Measurements from ENCODE around the gene CSN2. TPM values are rescaled to one million over a fixed set of nuclear protein-coding genes. Genes with fewer than 3 reads are reported as not detected.

CSN2 gene
- total and polyA plus RNA-seq, 2 experiments from 2014 or later = not detected

DNA sequence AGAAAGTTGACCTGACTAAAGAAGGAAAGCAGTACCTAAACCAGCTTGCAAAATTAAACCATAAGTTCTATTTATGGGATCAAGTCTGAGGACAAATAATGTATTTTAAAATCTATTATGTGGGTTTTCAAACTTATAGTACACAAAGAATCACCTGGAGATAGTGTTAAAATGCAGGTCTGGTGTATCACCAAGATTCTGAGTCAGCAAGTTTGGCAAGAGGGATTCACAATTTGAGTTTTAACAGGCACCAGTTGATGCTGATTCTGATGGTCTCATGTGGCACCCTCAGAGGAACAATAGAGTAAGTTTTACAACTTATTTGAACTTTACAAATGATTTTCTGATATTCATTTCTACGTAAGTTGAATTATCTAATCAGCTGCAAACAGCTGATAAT lies 21.1 kb upstream of the CSN2 start:
- 57 to 63% methylated on average over 1 of the region's 1 CpG for WGBS, 2 experiments (ENCODE audit: low coverage in 1 of 2, low lambda C conversion rate in 2 of 2, missing lambda C conversion rate in 2 of 2)
- Histone ChIP-seq H3K9me2 (ENCODE audit: insufficient read depth) (no peaks in the 10 kb centered on the region), H3K4me3 (no peak overlapping the region), H3K9ac (no peak overlapping the region), H3K4me1 (ENCODE audit: insufficient read depth) (no peaks in the 10 kb centered on the region), H3K36me3 (ENCODE audit: low read depth) (no peaks in the 10 kb centered on the region), H3K79me2 (ENCODE audit: insufficient read depth) (no peaks in the 10 kb centered on the region), H3K27ac (no peak overlapping the region), H3F3A (ENCODE audit: insufficient read depth) (no peaks in the 10 kb centered on the region), H4K20me1 (ENCODE audit: insufficient read depth) (no peaks in the 10 kb centered on the region), H3K4me2 (ENCODE audit: unreplicated experiment) (no peak overlapping the region), H2AFZ (no peak overlapping the region), H3K27me3 (replicated peaks; ENCODE audit: insufficient read depth) (no peaks in the 10 kb centered on the region), H3K9me3 (ENCODE audit: low read depth) (no peaks in the 10 kb centered on the region)
- TF ChIP-seq EZH2phosphoT487 (IDR thresholded peaks at IDR 0.05; ENCODE audit: insufficient read depth, low read depth) = no peak
- TF ChIP-seq EZH2 (IDR thresholded peaks at IDR 0.05; ENCODE audit: insufficient read depth, poor library complexity, severe bottlenecking) = no peak
- in situ Hi-C loops (cut with MboI) = no loop called here
- DNase-seq = no peak

DNA sequence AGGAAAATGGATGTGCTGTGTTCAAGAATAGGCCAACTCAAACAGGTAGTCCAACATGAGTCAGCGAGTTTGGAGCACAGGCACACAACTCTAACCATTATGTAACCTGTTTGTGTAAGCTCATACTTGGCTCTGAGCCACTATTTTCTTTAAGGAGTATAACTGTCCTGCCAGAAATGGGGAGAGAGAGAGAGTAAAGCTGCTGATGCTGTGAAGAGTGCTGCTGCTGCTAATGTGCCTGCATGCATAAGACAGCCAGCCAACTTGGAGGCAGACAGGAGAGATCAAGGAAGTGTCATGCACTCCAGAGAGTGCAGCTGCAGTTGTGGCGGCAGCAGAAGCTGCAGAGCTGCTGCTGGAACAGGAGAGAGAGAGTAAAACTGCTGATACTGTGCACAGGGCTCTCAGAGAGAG lies 18.5 kb upstream of the CSN2 start:
- no peak overlapping the region for H3K4me3 ChIP-seq

DNA sequence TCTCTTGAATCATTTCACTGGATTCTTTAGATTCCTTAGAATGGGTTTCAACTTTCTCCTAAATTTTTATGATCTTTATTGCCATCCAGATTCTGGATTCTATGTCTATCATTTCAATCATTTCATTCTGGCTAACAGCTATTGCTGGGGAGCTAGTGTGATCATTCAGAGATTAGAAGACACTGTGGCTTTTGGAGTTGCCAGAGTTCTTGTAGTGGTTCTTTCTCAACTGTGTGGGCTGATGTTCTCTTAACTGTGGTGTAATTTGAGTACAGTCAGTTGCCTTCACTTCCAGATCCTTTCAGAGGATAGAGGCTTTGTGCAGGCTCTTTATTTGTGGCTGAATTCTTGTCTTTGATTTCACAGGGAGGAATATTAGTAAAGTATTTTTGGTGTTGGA lies 12.1 kb upstream of the CSN2 start:
- Histone ChIP-seq H4K20me1 (ENCODE audit: insufficient read depth) (no peaks in the 10 kb centered on the region), H3K36me3 (ENCODE audit: low read depth) (no peaks in the 10 kb centered on the region), H3K27ac (no peak overlapping the region), H3K79me2 (ENCODE audit: insufficient read depth) (no peaks in the 10 kb centered on the region), H3K4me3 (no peak overlapping the region), H3K4me2 (ENCODE audit: unreplicated experiment) (no peak overlapping the region), H3K9me3 (ENCODE audit: low read depth) (no peaks in the 10 kb centered on the region), H3K27me3 (replicated peaks; ENCODE audit: insufficient read depth) (no peaks in the 10 kb centered on the region), H3F3A (ENCODE audit: insufficient read depth) (no peaks in the 10 kb centered on the region), H2AFZ (no peak overlapping the region), H3K9me2 (ENCODE audit: insufficient read depth) (no peaks in the 10 kb centered on the region), H3K4me1 (ENCODE audit: insufficient read depth) (no peaks in the 10 kb centered on the region), H3K9ac (no peak overlapping the region)
- peak; percentile 21 for DNase-seq
- in situ Hi-C loops (cut with MboI) = no loop called here
- TF ChIP-seq EZH2phosphoT487 (IDR thresholded peaks at IDR 0.05; ENCODE audit: insufficient read depth, low read depth) = no peak
- no peak for TF ChIP-seq EZH2 (IDR thresholded peaks at IDR 0.05; ENCODE audit: insufficient read depth, poor library complexity, severe bottlenecking)

More for the DNA sequence above, 18.5 kb upstream of the CSN2 start:
- Histone ChIP-seq H3K36me3 (ENCODE audit: low read depth) (no peaks in the 10 kb centered on the region), H3K9ac (no peak overlapping the region), H3K4me2 (ENCODE audit: unreplicated experiment) (no peak overlapping the region), H2AFZ (no peak overlapping the region), H3K79me2 (ENCODE audit: insufficient read depth) (no peaks in the 10 kb centered on the region), H4K20me1 (ENCODE audit: insufficient read depth) (no peaks in the 10 kb centered on the region), H3K9me3 (ENCODE audit: low read depth) (no peaks in the 10 kb centered on the region), H3F3A (ENCODE audit: insufficient read depth) (no peaks in the 10 kb centered on the region), H3K27ac (no peak overlapping the region), H3K9me2 (ENCODE audit: insufficient read depth) (no peaks in the 10 kb centered on the region), H3K4me1 (ENCODE audit: insufficient read depth) (no peaks in the 10 kb centered on the region), H3K27me3 (replicated peaks; ENCODE audit: insufficient read depth) (no peaks in the 10 kb centered on the region)
- DNase-seq = no peak
- in situ Hi-C loops (cut with MboI) = no loop called here
- TF ChIP-seq EZH2 (IDR thresholded peaks at IDR 0.05; ENCODE audit: insufficient read depth, poor library complexity, severe bottlenecking) (no peak), EZH2phosphoT487 (IDR thresholded peaks at IDR 0.05; ENCODE audit: insufficient read depth, low read depth) (no peak)
- 38 to 44% methylated on average over 2 of the region's 2 CpGs for WGBS, 2 experiments (ENCODE audit: low coverage in 1 of 2, low lambda C conversion rate in 2 of 2, missing lambda C conversion rate in 2 of 2)

DNA sequence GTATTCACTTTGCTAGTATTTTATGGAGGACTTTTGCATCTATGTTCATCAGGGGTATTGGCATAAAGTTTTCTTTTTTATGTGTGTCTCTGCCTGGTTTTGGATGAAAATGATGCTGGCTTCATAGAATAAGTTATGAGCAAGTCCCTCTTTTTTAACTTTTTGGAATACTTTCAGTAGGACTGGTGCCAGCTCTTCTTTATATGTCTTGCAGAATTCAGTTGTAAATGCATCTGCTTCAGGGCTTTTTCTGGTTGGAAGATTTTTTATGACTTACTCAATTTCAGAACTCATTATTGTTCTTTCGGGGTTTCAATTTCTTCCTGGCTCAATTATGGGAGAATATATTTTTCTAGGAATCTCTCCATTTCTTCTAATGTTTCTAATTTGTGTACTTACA lies 9.1 kb upstream of the CSN2 start:
- Histone ChIP-seq H3K9me3 (ENCODE audit: low read depth) (no peaks in the 10 kb centered on the region), H3K4me3 (no peak overlapping the region), H3K9ac (no peak overlapping the region), H3K27me3 (replicated peaks; ENCODE audit: insufficient read depth) (no peaks in the 10 kb centered on the region), H3K4me1 (ENCODE audit: insufficient read depth) (no peaks in the 10 kb centered on the region), H3K36me3 (ENCODE audit: low read depth) (no peaks in the 10 kb centered on the region), H3K9me2 (ENCODE audit: insufficient read depth) (no peaks in the 10 kb centered on the region), H3K79me2 (ENCODE audit: insufficient read depth) (no peaks in the 10 kb centered on the region), H3K4me2 (ENCODE audit: unreplicated experiment) (no peak overlapping the region), H3F3A (ENCODE audit: insufficient read depth) (no peaks in the 10 kb centered on the region), H3K27ac (no peak overlapping the region), H4K20me1 (ENCODE audit: insufficient read depth) (no peaks in the 10 kb centered on the region), H2AFZ (no peak overlapping the region)
- TF ChIP-seq EZH2 (IDR thresholded peaks at IDR 0.05; ENCODE audit: insufficient read depth, poor library complexity, severe bottlenecking) (no peak), EZH2phosphoT487 (IDR thresholded peaks at IDR 0.05; ENCODE audit: insufficient read depth, low read depth) (no peak)
- in situ Hi-C loops (cut with MboI) = no loop called here
- no peak for DNase-seq
- WGBS, 2 experiments (ENCODE audit: low coverage in 1 of 2, low lambda C conversion rate in 2 of 2, missing lambda C conversion rate in 2 of 2) = 2 to 4% methylated on average over 1 of the region's 1 CpG

DNA sequence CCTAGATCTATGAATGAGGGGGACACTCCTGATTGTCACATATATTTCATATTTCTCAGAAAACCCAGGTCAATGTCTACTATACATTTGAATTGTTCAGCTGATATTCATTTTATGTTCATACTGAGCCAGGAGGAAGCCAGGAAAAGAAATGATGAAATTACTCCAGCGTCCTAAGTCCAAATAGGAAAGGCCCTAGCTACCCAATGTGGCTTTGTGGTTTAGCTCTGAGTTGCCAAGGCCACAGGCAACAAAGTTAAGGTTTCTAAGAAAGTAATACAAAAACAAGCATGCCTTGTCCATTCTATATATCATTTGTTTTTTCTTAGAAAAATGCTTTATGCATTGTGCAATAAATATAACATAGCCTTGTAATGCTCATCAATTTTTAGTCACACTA lies 4.5 kb upstream of the CSN2 start:
- H3K27ac ChIP-seq = no peak overlapping the region
- H3K27me3 ChIP-seq (replicated peaks; ENCODE audit: insufficient read depth) = no peaks in the 10 kb centered on the region
- H4K20me1 ChIP-seq (ENCODE audit: insufficient read depth) = no peaks in the 10 kb centered on the region
- H3K4me1 ChIP-seq (ENCODE audit: insufficient read depth) = no peaks in the 10 kb centered on the region
- no peaks in the 10 kb centered on the region for H3K9me3 ChIP-seq (ENCODE audit: low read depth)
- no peak overlapping the region for H2AFZ ChIP-seq
- no peaks in the 10 kb centered on the region for H3F3A ChIP-seq (ENCODE audit: insufficient read depth)
- H3K36me3 ChIP-seq (ENCODE audit: low read depth) = no peaks in the 10 kb centered on the region
- in situ Hi-C loops (cut with MboI) = no loop called here
- no peak overlapping the region for H3K9ac ChIP-seq
- H3K4me2 ChIP-seq (ENCODE audit: unreplicated experiment) = no peak overlapping the region
- WGBS, 2 experiments (ENCODE audit: low coverage in 1 of 2, low lambda C conversion rate in 2 of 2, missing lambda C conversion rate in 2 of 2) = 0 to 2% methylated on average over 1 of the region's 1 CpG
- H3K9me2 ChIP-seq (ENCODE audit: insufficient read depth) = no peaks in the 10 kb centered on the region
- TF ChIP-seq EZH2 (IDR thresholded peaks at IDR 0.05; ENCODE audit: insufficient read depth, poor library complexity, severe bottlenecking) = no peak
- no peak for TF ChIP-seq EZH2phosphoT487 (IDR thresholded peaks at IDR 0.05; ENCODE audit: insufficient read depth, low read depth)
- H3K79me2 ChIP-seq (ENCODE audit: insufficient read depth) = no peaks in the 10 kb centered on the region
- H3K4me3 ChIP-seq = no peak overlapping the region
- no peak for DNase-seq

All from GM23248 (cell line).